K562 (cell line): ENCODE results near the gene DTWD2.

Experiments
- ATF3 ChIP-seq, 2 experiments: fragments of 450-650 bp in 1 of 2; sonication (generic) in 1 of 2; formaldehyde crosslinking in 1 of 2; IDR thresholded peaks in 1 of 2; conservative IDR thresholded peaks in 1 of 2; 2 replicates each; pipeline versions ENCODE4 v1.6.1 to v1.8.1; 2016 to 2023; ENCODE audit warnings: mild to moderate bottlenecking in 2 of 2, moderate library complexity in 2 of 2, inconsistent platforms in 1 of 2, missing genetic modification reagents in 1 of 2
- BCOR ChIP-seq: fragments of 450-650 bp; IDR thresholded peaks from 2 replicates; pipeline ENCODE4 v1.6.1; 2016
- BRCA1 ChIP-seq, 2 experiments: fragments of 450-650 bp in 1 of 2; sonication (generic) in 1 of 2; formaldehyde crosslinking in 1 of 2; IDR thresholded peaks; 2 replicates each; pipeline versions ENCODE4 v1.5.0 to v1.6.1; 2017 to 2020; ENCODE audit warnings: mild to moderate bottlenecking in 1 of 2, missing genetic modification reagents in 1 of 2
- CTCF ChIP-seq, 3 experiments: IDR thresholded peaks in 2 of 3; conservative IDR thresholded peaks in 1 of 3; 2 replicates each; pipeline ENCODE4 v1.5.1; 2011 to 2012; ENCODE audit warnings: low read length in 3 of 3, mild to moderate bottlenecking in 3 of 3, control low read depth in 2 of 3, improper control_type of control experiment in 1 of 3, inconsistent platforms in 1 of 3, low read depth in 1 of 3, mixed read lengths in 1 of 3, moderate library complexity in 1 of 3; ENCODE audit not compliant: insufficient read depth in 2 of 3
- HDAC6 ChIP-seq: IDR thresholded peaks from 2 replicates; pipeline ENCODE4 v1.6.1; 2012; ENCODE audit warnings: low read depth, mild to moderate bottlenecking, control low read depth, inconsistent platforms, low read length, moderate library complexity
- MYC ChIP-seq, 2 experiments: fragments of 250-450 bp in 1 of 2; sonication (Bioruptor Pico) in 1 of 2; IDR thresholded peaks; 2 replicates each; pipeline versions ENCODE4 v1.5.1 to v1.6.1; 2012 to 2021; ENCODE audit warnings: low read depth in 2 of 2, borderline replicate concordance in 1 of 2, improper control_type of control experiment in 1 of 2, low read length in 1 of 2, mild to moderate bottlenecking in 1 of 2, moderate library complexity in 1 of 2
- SIN3A ChIP-seq, 2 experiments: fragments of 150-350 bp in 1 of 2; IDR thresholded peaks; 2 replicates each; pipeline ENCODE4 v1.6.1; 2011 to 2016; ENCODE audit warnings: borderline replicate concordance in 2 of 2, low read depth in 2 of 2, low read length in 2 of 2, mild to moderate bottlenecking in 2 of 2, moderate library complexity in 2 of 2; ENCODE audit not compliant: control insufficient read depth in 1 of 2
- ZC3H11A ChIP-seq: IDR thresholded peaks from 2 replicates; pipeline ENCODE4 v1.6.1; 2012; ENCODE audit warnings: low read depth, low read length, improper control_type of control experiment
- ZNF785 ChIP-seq: fragments of 250-450 bp; sonication (Bioruptor Pico); IDR thresholded peaks from 2 replicates; pipeline ENCODE4 v1.4.0; 2020; ENCODE audit warnings: mild to moderate bottlenecking
- ZZZ3 ChIP-seq: fragments of 450-650 bp; IDR thresholded peaks from 2 replicates; pipeline ENCODE4 v1.6.1; 2016; ENCODE audit warnings: antibody characterized with exemption, mild to moderate bottlenecking, moderate library complexity

GRCh38 chr5:118918232-118918631 lies 70.1 kb downstream of the DTWD2 start:
- TF ChIP-seq ATF3 (IDR thresholded peaks at IDR 0.05) (no peak), ATF3 (CRISPR knock-in tag; conservative IDR thresholded peaks at IDR 0.05) (no peak), BRCA1 (IDR thresholded peaks at IDR 0.05) (no peak), BRCA1 (CRISPR knock-in tag; IDR thresholded peaks at IDR 0.05) (no peak), BCOR (no peak), ZZZ3 (no peak), MYC (IDR thresholded peaks at IDR 0.05; ENCODE audit: low read depth, low read length) (no peak), MYC (CRISPR knock-in tag; IDR thresholded peaks at IDR 0.05; ENCODE audit: borderline replicate concordance, low read depth) (no peak), ZNF785 (no peak), ZC3H11A (no peak), HDAC6 (no peak), CTCF (IDR thresholded peaks at IDR 0.05 in 2 of 3, conservative IDR thresholded peaks at IDR 0.05 in 1 of 3; ENCODE audit: insufficient read depth in 2 of 3, low read depth in 1 of 3, low read length in 3 of 3) (no peak), SIN3A (IDR thresholded peaks at IDR 0.05; ENCODE audit: borderline replicate concordance in 2 of 2, control insufficient read depth in 1 of 2, low read depth in 2 of 2, low read length in 2 of 2) (no peak)
